CD8-positive, alpha-beta memory T cell (primary cell): Measurements from ENCODE around the gene NTNG1. TPM values are rescaled to one million over a fixed set of nuclear protein-coding genes. Genes with fewer than 3 reads are reported as not detected.
"Not testable (repeated sequence)": the region's sequence is repeated elsewhere in the genome, so short reads cannot be mapped to it uniquely, and the experiment has no call there.

Experiments used
- CTCF ChIA-PET: fragments of 350-600 bp; sonication (Branson Sonifier 250); formaldehyde crosslinking; loops from one replicate; lab custom pipeline; 2021; ENCODE audit warnings: antibody characterized with exemption; lab: Charles Lee
- POLR2A ChIA-PET: fragments of 350-600 bp; sonication (Branson Sonifier 250); formaldehyde crosslinking; loops from one replicate; lab custom pipeline; 2021; ENCODE audit warnings: antibody characterized with exemption; lab: Charles Lee
- DNase-seq, 5 donors: peaks; one replicate each; pipeline versions ENCODE4 v3.0.0 to v3.0.0-alpha.2; 2020 to 2022; ENCODE audit warnings: mixed read lengths in 1 of 5
- H3K27ac ChIP-seq: one replicate; pipeline ENCODE4 v1.7.0; 2013; ENCODE audit warnings: low read depth, mild to moderate bottlenecking, low read length, moderate library complexity
- H3K27me3 ChIP-seq: 2 replicates; pipeline ENCODE4 v1.7.0; 2013; ENCODE audit warnings: low read length, mild to moderate bottlenecking; ENCODE audit not compliant: insufficient read depth, poor library complexity, severe bottlenecking
- H3K36me3 ChIP-seq: 2 replicates; pipeline ENCODE4 v1.7.0; 2013; ENCODE audit warnings: mild to moderate bottlenecking, low read length, moderate library complexity; ENCODE audit not compliant: insufficient read depth
- H3K4me1 ChIP-seq: 2 replicates; pipeline ENCODE4 v1.7.0; 2013; ENCODE audit warnings: mild to moderate bottlenecking, low read length, moderate library complexity; ENCODE audit not compliant: insufficient read depth
- H3K4me3 ChIP-seq: 2 replicates; pipeline ENCODE4 v1.7.0; 2013; ENCODE audit warnings: mild to moderate bottlenecking, low read length
- H3K9me3 ChIP-seq: 2 replicates; pipeline ENCODE4 v1.7.0; 2013; ENCODE audit warnings: mild to moderate bottlenecking, low read length
- H3K27ac Mint-ChIP-seq, 8 donors: one replicate each; pipeline ENCODE4 v1.8.0; 2020 to 2021; ENCODE audit warnings: mixed read lengths in 8 of 8, mild to moderate bottlenecking in 6 of 8, inconsistent platforms in 3 of 8, moderate library complexity in 3 of 8
- H3K27me3 Mint-ChIP-seq, 2 donors: one replicate each; pipeline ENCODE4 v1.8.0; 2020 to 2021; ENCODE audit warnings: mixed read lengths in 2 of 2, mild to moderate bottlenecking in 1 of 2, moderate library complexity in 1 of 2
- H3K36me3 Mint-ChIP-seq, 3 donors: one replicate each; pipeline ENCODE4 v1.8.0; 2020 to 2021; ENCODE audit warnings: mixed read lengths in 3 of 3, inconsistent platforms in 1 of 3, mild to moderate bottlenecking in 1 of 3
- H3K4me1 Mint-ChIP-seq, 3 donors: one replicate each; pipeline ENCODE4 v1.8.0; 2020 to 2021; ENCODE audit warnings: mixed read lengths in 3 of 3, inconsistent platforms in 1 of 3, mild to moderate bottlenecking in 1 of 3
- H3K4me3 Mint-ChIP-seq, 7 donors: one replicate each; pipeline ENCODE4 v1.8.0; 2020 to 2021; ENCODE audit warnings: mixed read lengths in 7 of 7, mild to moderate bottlenecking in 6 of 7, moderate library complexity in 4 of 7, inconsistent platforms in 2 of 7
- H3K9me3 Mint-ChIP-seq, 5 donors: one replicate each; pipeline ENCODE4 v1.8.0; 2020 to 2022; ENCODE audit warnings: mixed read lengths in 5 of 5, mild to moderate bottlenecking in 3 of 5, moderate library complexity in 2 of 5, inconsistent platforms in 1 of 5
- polyA plus RNA-seq: library from polyadenylated mRNA; unstranded; fragments of 300-500 nt; fragmentation: Illumina TruSeq; gene quantifications from one replicate; pipeline ENCODE4 v1.2.3, GENCODE V29; 2021
- total RNA-seq, 2 experiments: library from RNA; stranded (reverse); gene quantifications; one replicate each; pipeline ENCODE4 v1.2.3, GENCODE V29; 2021

Gene NTNG1
- total RNA-seq (not detected), polyA plus RNA-seq (not detected)

DNA sequence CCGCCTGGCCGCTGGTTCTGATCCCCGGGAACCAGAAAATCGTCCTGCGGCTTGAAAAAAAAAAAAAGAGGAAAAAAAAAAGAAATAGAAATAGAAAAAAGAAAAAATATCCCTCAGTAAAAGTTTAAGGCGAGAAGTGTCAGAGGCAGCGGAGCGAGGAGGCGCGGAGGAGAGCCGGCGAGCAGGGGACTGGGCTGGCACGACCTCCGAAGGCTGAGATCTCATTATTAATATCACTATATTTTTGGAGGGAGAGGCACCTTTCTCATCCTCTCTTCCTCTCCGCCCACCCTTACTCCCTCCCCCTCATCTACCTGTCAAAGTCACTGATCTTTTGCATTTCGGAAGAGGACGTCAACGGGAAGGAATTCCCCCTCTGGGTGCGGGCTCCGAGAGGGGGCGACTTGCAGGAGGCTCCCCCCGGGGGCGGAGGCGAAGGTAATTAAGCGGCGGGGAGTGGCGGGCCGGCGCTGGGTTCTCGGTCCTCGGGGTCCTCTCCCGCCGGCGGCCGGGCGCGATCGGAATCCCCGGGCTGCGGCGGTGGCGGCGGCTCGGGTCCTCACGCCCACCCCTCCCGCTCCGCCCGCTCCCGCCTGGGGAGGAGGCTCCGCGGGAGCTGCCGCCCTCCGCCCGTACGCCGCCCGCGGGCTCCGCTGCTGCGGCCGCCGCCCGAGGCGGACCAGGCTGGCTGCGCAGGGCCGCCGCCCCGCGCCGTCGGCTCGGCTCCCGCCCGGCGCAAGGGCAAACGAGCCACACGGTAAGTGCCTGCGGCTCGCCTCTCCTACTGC, at the start of gene NTNG1:
NTNG1 (plus strand) TSS at position 337 of the 788 bp plus-strand sequence.
- H3K27me3 ChIP-seq, result peaks cover 7% of the 10 kb centered on the region
- no peaks in the 10 kb centered on the region for H3K9me3 ChIP-seq
- Mint-ChIP-seq H3K27ac (peak within 1 kb of the TSS in 4 of 8 donors; percentile 17 to 66 (median 36)), H3K4me1 (peaks cover 17 to 32% (median 26%) of the 10 kb centered on the region in 3 donors), H3K27me3 (peaks cover 41 to 73% of the 10 kb centered on the region in 2 donors), H3K4me3 (peak within 1 kb of the TSS; percentile 84 to 93 (median 88)), H3K9me3 (no peaks in the 10 kb centered on the region), H3K36me3 (no peaks in the 10 kb centered on the region)
- ChIA-PET POLR2A (no interaction called here), CTCF (no interaction called here)
- no peaks in the 10 kb centered on the region for H3K36me3 ChIP-seq
- DNase-seq, result peak in 3 of 5 donors; percentile 4 to 8 (median 8)
- H3K4me1 ChIP-seq, result peaks cover 5% of the 10 kb centered on the region
- H3K4me3 ChIP-seq, result peak within 1 kb of the TSS; percentile 40
- no peak within 1 kb of the TSS for H3K27ac ChIP-seq

DNA sequence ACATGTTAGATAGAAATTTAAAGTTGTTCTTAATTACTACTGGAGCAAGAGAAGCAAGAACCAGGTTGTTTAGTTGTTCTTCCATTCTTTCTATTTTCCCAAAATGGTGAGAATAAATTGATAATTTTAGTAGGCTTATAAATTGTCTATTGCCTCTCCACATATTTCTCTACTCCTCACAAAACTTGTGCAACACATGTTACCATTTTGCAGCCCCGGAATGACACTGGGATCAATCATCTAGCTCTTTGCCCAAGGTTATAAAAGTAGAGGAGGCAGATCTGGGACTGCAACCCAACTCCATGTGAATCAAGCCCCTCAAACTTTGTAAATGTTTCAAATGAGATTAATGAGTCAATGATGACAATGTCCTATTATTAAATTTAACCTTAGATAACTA, 49.4 kb upstream of the NTNG1 start:
- Histone ChIP-seq H3K36me3 (no peaks in the 10 kb centered on the region), H3K4me3 (no peak overlapping the region), H3K27ac (no peak overlapping the region), H3K9me3 (no peaks in the 10 kb centered on the region), H3K27me3 (no peaks in the 10 kb centered on the region), H3K4me1 (no peaks in the 10 kb centered on the region)
- POLR2A ChIA-PET, result no interaction called here
- H3K4me3 Mint-ChIP-seq, result no peak overlapping the region
- H3K4me1 Mint-ChIP-seq, result no peaks in the 10 kb centered on the region
- H3K9me3 Mint-ChIP-seq, result peaks cover 0 to 6% (median 4%) of the 10 kb centered on the region in 5 donors
- H3K27me3 Mint-ChIP-seq, result peaks cover 1 to 38% of the 10 kb centered on the region in 2 donors
- H3K27ac Mint-ChIP-seq, result no peak overlapping the region
- no peak for DNase-seq
- CTCF ChIA-PET, result no interaction called here
- H3K36me3 Mint-ChIP-seq, result peaks cover 0 to 3% (median 0%) of the 10 kb centered on the region in 3 donors

- H3K4me1 Mint-ChIP-seq, DNase-seq, POLR2A ChIA-PET, H3K27ac Mint-ChIP-seq, H3K27me3 ChIP-seq, H3K9me3 Mint-ChIP-seq, CTCF ChIA-PET, H3K4me1 ChIP-seq, H3K4me3 Mint-ChIP-seq, H3K4me3 ChIP-seq, H3K9me3 ChIP-seq, H3K36me3 ChIP-seq, H3K36me3 Mint-ChIP-seq, H3K27ac ChIP-seq: not testable (repeated sequence)
- peaks cover 1 to 39% of the 10 kb centered on the region in 2 donors for H3K27me3 Mint-ChIP-seq
Observed at GRCh38 chr1:107093395-107093794, 47.4 kb upstream of the NTNG1 start.

DNA sequence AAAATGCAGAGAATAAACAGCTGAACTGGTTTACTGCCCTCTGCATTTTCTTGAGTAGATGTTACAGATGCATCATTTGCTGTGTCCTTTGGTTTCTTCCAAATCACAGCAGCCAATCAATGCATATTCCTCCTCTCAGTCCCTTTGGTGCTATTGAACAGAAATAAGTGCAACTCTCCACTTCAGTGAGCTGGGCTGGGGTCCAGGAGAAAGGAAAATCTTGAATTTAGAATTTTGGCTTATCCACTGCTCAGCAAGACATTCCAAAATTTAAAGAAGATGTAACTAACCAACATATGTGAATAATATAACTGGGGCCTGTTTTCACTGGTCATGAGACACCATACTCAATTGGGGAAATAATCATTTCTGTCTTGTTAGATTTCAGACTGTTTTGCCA, 45.2 kb upstream of the NTNG1 start:
- no peak overlapping the region for H3K27ac ChIP-seq
- DNase-seq, result no peak
- Mint-ChIP-seq H3K27me3 (peaks cover 5 to 39% of the 10 kb centered on the region in 2 donors), H3K9me3 (peaks cover 0 to 2% (median 0%) of the 10 kb centered on the region in 5 donors), H3K36me3 (peaks cover 0 to 3% (median 0%) of the 10 kb centered on the region in 3 donors), H3K4me1 (no peaks in the 10 kb centered on the region), H3K4me3 (no peak overlapping the region), H3K27ac (no peak overlapping the region)
- no peaks in the 10 kb centered on the region for H3K36me3 ChIP-seq
- H3K27me3 ChIP-seq, result no peaks in the 10 kb centered on the region
- POLR2A ChIA-PET, result no interaction called here
- CTCF ChIA-PET, result no interaction called here
- no peaks in the 10 kb centered on the region for H3K9me3 ChIP-seq
- no peaks in the 10 kb centered on the region for H3K4me1 ChIP-seq
- H3K4me3 ChIP-seq, result no peak overlapping the region

GRCh38 chr1:107096690-107097089, 44.1 kb upstream of the NTNG1 start:
- H3K4me1 ChIP-seq, result no peaks in the 10 kb centered on the region
- no peaks in the 10 kb centered on the region for H3K9me3 ChIP-seq
- H3K27ac Mint-ChIP-seq, result no peak overlapping the region
- H3K27me3 ChIP-seq, result no peaks in the 10 kb centered on the region
- H3K4me1 Mint-ChIP-seq, result no peaks in the 10 kb centered on the region
- ChIA-PET POLR2A (no interaction called here), CTCF (no interaction called here)
- peaks cover 0 to 3% (median 0%) of the 10 kb centered on the region in 3 donors for H3K36me3 Mint-ChIP-seq
- H3K27ac ChIP-seq, result no peak overlapping the region
- H3K4me3 ChIP-seq, result no peak overlapping the region
- no peak overlapping the region for H3K4me3 Mint-ChIP-seq
- no peak for DNase-seq
- peaks cover 0 to 2% (median 0%) of the 10 kb centered on the region in 5 donors for H3K9me3 Mint-ChIP-seq
- peaks cover 8 to 35% of the 10 kb centered on the region in 2 donors for H3K27me3 Mint-ChIP-seq
- no peaks in the 10 kb centered on the region for H3K36me3 ChIP-seq

- Mint-ChIP-seq H3K27ac (no peak overlapping the region), H3K27me3 (peaks cover 7 to 24% of the 10 kb centered on the region in 2 donors), H3K36me3 (peaks cover 0 to 3% (median 0%) of the 10 kb centered on the region in 3 donors), H3K4me1 (no peaks in the 10 kb centered on the region), H3K9me3 (peaks cover 0 to 2% (median 0%) of the 10 kb centered on the region in 5 donors), H3K4me3 (no peak overlapping the region)
- POLR2A ChIA-PET, result no interaction called here
- DNase-seq, result no peak
- no peak overlapping the region for H3K4me3 ChIP-seq
- H3K36me3 ChIP-seq, result no peaks in the 10 kb centered on the region
- H3K27ac ChIP-seq, result no peak overlapping the region
- no peaks in the 10 kb centered on the region for H3K9me3 ChIP-seq
- CTCF ChIA-PET, result no interaction called here
- H3K27me3 ChIP-seq, result no peaks in the 10 kb centered on the region
- no peaks in the 10 kb centered on the region for H3K4me1 ChIP-seq
Observed at GRCh38 chr1:107098961-107099360, 41.9 kb upstream of the NTNG1 start.

DNA sequence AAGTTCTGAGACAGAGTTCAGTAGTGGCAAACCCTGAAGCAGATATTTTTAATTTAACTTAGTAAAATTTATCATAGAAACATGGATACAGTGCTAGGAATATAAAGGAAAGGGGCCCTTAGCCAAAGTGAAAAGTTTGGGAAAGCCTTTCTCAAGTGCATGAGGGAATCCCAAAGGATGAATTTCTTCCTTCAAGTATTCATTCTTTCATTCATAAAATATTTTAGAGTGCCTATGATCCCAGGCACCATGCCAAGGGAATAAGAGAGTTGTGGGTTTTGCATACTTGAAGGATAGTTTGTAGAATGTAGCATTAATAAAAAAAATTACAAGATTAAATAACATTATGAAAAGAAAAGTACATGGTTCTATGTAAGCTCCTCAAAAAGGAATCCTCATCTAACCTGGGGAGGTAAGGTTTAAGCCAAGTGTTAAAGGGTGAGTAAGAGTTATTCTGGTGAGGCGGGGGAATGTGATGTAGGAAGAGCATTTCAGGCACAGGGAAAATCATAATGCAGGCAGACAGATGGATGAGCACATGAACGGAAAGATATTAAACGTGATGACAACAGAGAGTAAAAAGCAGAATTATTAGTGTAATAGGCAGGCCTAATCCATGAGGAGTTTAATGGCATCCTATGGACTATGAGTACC, 40.4 kb upstream of the NTNG1 start:
- Histone ChIP-seq H3K27ac (no peak overlapping the region), H3K9me3 (no peaks in the 10 kb centered on the region), H3K4me1 (no peaks in the 10 kb centered on the region), H3K4me3 (no peak overlapping the region), H3K27me3 (no peaks in the 10 kb centered on the region), H3K36me3 (no peaks in the 10 kb centered on the region)
- Mint-ChIP-seq H3K4me1 (no peaks in the 10 kb centered on the region), H3K9me3 (peaks cover 0 to 2% (median 0%) of the 10 kb centered on the region in 5 donors), H3K4me3 (no peak overlapping the region), H3K27ac (no peak overlapping the region), H3K36me3 (no peaks in the 10 kb centered on the region), H3K27me3 (peaks cover 7 to 23% of the 10 kb centered on the region in 2 donors)
- ChIA-PET CTCF (no interaction called here), POLR2A (no interaction called here)
- DNase-seq, result no peak

- ChIA-PET POLR2A (no interaction called here), CTCF (no interaction called here)
- H3K4me3 ChIP-seq, result no peak overlapping the region
- no peaks in the 10 kb centered on the region for H3K36me3 Mint-ChIP-seq
- H3K27ac ChIP-seq, result no peak overlapping the region
- no peaks in the 10 kb centered on the region for H3K36me3 ChIP-seq
- peaks cover 0 to 2% of the 10 kb centered on the region in 2 donors for H3K27me3 Mint-ChIP-seq
- no peaks in the 10 kb centered on the region for H3K4me1 Mint-ChIP-seq
- H3K9me3 Mint-ChIP-seq, result no peaks in the 10 kb centered on the region
- peak overlapping the region in 1 of 8 donors; percentile 26 for H3K27ac Mint-ChIP-seq
- H3K4me1 ChIP-seq, result no peaks in the 10 kb centered on the region
- H3K27me3 ChIP-seq, result no peaks in the 10 kb centered on the region
- H3K4me3 Mint-ChIP-seq, result no peak overlapping the region
- no peaks in the 10 kb centered on the region for H3K9me3 ChIP-seq
- DNase-seq, result no peak
Observed at GRCh38 chr1:107105914-107106313, 34.9 kb upstream of the NTNG1 start.
